ENCODE data around the gene PLEKHG4.

PLEKHG4 gene

GRCh38 chr16:67235816-67236562 lies 43.3 kb upstream of the PLEKHG4 start:
- Histone ChIP-seq H3K27ac (ENCODE audit: low read length) (peak overlapping the region; percentile 95), H3K4me3 (ENCODE audit: low read depth in 1 of 2, low read length in 2 of 2) (peak overlapping the region; percentile 12 to 55; a peak in 3 of 4 replicates), H4K20me1 (ENCODE audit: insufficient read depth, low read length) (peaks cover 4% of the 10 kb centered on the region; the same call in 1 of the 2 replicates), H3K79me2 (ENCODE audit: insufficient read depth, low read length) (peaks cover 14% of the 10 kb centered on the region; the same call in 1 of the 2 replicates), H3K27me3 (ENCODE audit: insufficient read depth, low read length, poor library complexity) (no peaks in the 10 kb centered on the region), H3K4me2 (ENCODE audit: insufficient read depth, low read length) (peak overlapping the region; percentile 57), H2AFZ (ENCODE audit: low read depth, low read length) (peak overlapping the region; percentile 76), H3K9me3 (ENCODE audit: insufficient read depth, low read length, severe bottlenecking) (no peaks in the 10 kb centered on the region), H3K36me3 (ENCODE audit: insufficient read depth, low read length) (peaks cover 42% of the 10 kb centered on the region), H3K4me1 (ENCODE audit: insufficient read depth, low read length) (peaks cover 25% of the 10 kb centered on the region), H3K9ac (ENCODE audit: low read depth, low read length) (peak overlapping the region; percentile 53)
- peak; percentile 85 for ATAC-seq (ENCODE audit: insufficient read depth, low read depth)
- peak; percentile 10 for TF ChIP-seq CTCF (IDR thresholded peaks at IDR 0.05; ENCODE audit: borderline replicate concordance, extremely low read depth, low read length, poor library complexity, severe bottlenecking)
- TF ChIP-seq EZH2 (IDR thresholded peaks at IDR 0.05; ENCODE audit: borderline replicate concordance, low read depth, low read length, severe bottlenecking) = no peak
- peak; percentile 86 for DNase-seq

- DNase-seq = peak; percentile 91
- TF ChIP-seq CTCF (IDR thresholded peaks at IDR 0.05; ENCODE audit: borderline replicate concordance, extremely low read depth, low read length, poor library complexity, severe bottlenecking) (no peak), EZH2 (IDR thresholded peaks at IDR 0.05; ENCODE audit: borderline replicate concordance, low read depth, low read length, severe bottlenecking) (no peak)
- H3K27me3 ChIP-seq (ENCODE audit: insufficient read depth, low read length, poor library complexity) = no peaks in the 10 kb centered on the region
- H3K4me1 ChIP-seq (ENCODE audit: insufficient read depth, low read length) = peaks cover 25% of the 10 kb centered on the region
- peak overlapping the region; percentile 12 to 55; a peak in 3 of 4 replicates for H3K4me3 ChIP-seq (ENCODE audit: low read depth in 1 of 2, low read length in 2 of 2)
- H2AFZ ChIP-seq (ENCODE audit: low read depth, low read length) = peak overlapping the region; percentile 76
- peak overlapping the region; percentile 53 for H3K9ac ChIP-seq (ENCODE audit: low read depth, low read length)
- peaks cover 4% of the 10 kb centered on the region; the same call in 1 of the 2 replicates for H4K20me1 ChIP-seq (ENCODE audit: insufficient read depth, low read length)
- peaks cover 14% of the 10 kb centered on the region; the same call in 1 of the 2 replicates for H3K79me2 ChIP-seq (ENCODE audit: insufficient read depth, low read length)
- no peaks in the 10 kb centered on the region for H3K9me3 ChIP-seq (ENCODE audit: insufficient read depth, low read length, severe bottlenecking)
- peaks cover 34% of the 10 kb centered on the region for H3K36me3 ChIP-seq (ENCODE audit: insufficient read depth, low read length)
- H3K4me2 ChIP-seq (ENCODE audit: insufficient read depth, low read length) = peak overlapping the region; percentile 57
- H3K27ac ChIP-seq (ENCODE audit: low read length) = peak overlapping the region; percentile 95
- ATAC-seq (ENCODE audit: insufficient read depth, low read depth) = peak; percentile 75
These were observed 42.6 kb upstream of the PLEKHG4 start for GRCh38 chr16:67236563-67237395.

- Histone ChIP-seq H3K27ac (ENCODE audit: low read length) (no peak overlapping the region), H3K27me3 (ENCODE audit: insufficient read depth, low read length, poor library complexity) (no peaks in the 10 kb centered on the region), H3K9me3 (ENCODE audit: insufficient read depth, low read length, severe bottlenecking) (no peaks in the 10 kb centered on the region), H3K36me3 (ENCODE audit: insufficient read depth, low read length) (peaks cover 31% of the 10 kb centered on the region), H3K9ac (ENCODE audit: low read depth, low read length) (no peak overlapping the region), H2AFZ (ENCODE audit: low read depth, low read length) (no peak overlapping the region), H3K79me2 (ENCODE audit: insufficient read depth, low read length) (peaks cover 17% of the 10 kb centered on the region; the same call in 1 of the 2 replicates), H3K4me2 (ENCODE audit: insufficient read depth, low read length) (peak overlapping the region; percentile 54; the same call in 1 of the 2 replicates), H3K4me3 (ENCODE audit: low read depth in 1 of 2, low read length in 2 of 2) (no peak overlapping the region; a peak in 1 of 4 replicates), H4K20me1 (ENCODE audit: insufficient read depth, low read length) (peaks cover 9% of the 10 kb centered on the region), H3K4me1 (ENCODE audit: insufficient read depth, low read length) (peaks cover 25% of the 10 kb centered on the region)
- no peak for ATAC-seq (ENCODE audit: insufficient read depth, low read depth)
- TF ChIP-seq EZH2 (IDR thresholded peaks at IDR 0.05; ENCODE audit: borderline replicate concordance, low read depth, low read length, severe bottlenecking) = no peak
- TF ChIP-seq CTCF (IDR thresholded peaks at IDR 0.05; ENCODE audit: borderline replicate concordance, extremely low read depth, low read length, poor library complexity, severe bottlenecking) = no peak
- DNase-seq = no peak
These were observed 41.7 kb upstream of the PLEKHG4 start for GRCh38 chr16:67237396-67238277.
